WTC11 (cell line): ENCODE data around the gene STIP1. TPM values are rescaled to one million over a fixed set of nuclear protein-coding genes. Genes with fewer than 3 reads are reported as not detected.

ENCODE experiments used
- ATAC-seq: fragments of 200-7000 bp; cut with Tn5 transposase; 2 replicates; pipeline ENCODE4 v1.10.0; 2021; ENCODE audit warnings: mild to moderate bottlenecking, moderate library complexity
- CTCF ChIA-PET: fragments of 300-600 bp; sonication (Branson Sonifier 250); formaldehyde crosslinking; loops from one replicate; lab custom pipeline; 2021; ENCODE audit warnings: antibody characterized with exemption; lab: Charles Lee
- POLR2A ChIA-PET: fragments of 350-600 bp; sonication (Branson Sonifier 250); formaldehyde crosslinking; loops from one replicate; lab custom pipeline; 2021; ENCODE audit warnings: antibody characterized with exemption; lab: Charles Lee
- DNase-seq: peaks from one replicate; pipeline ENCODE4 v3.0.0; 2021; ENCODE audit warnings: low spot score
- H3K27ac Mint-ChIP-seq: 2 replicates; pipeline ENCODE4 v1.8.0; 2021; ENCODE audit warnings: mixed read lengths
- H3K27me3 Mint-ChIP-seq: 2 replicates; pipeline ENCODE4 v1.8.0; 2021; ENCODE audit warnings: low read depth, mild to moderate bottlenecking, moderate library complexity, mixed read lengths
- H3K36me3 Mint-ChIP-seq: 2 replicates; pipeline ENCODE4 v1.8.0; 2021; ENCODE audit warnings: mixed read lengths
- H3K4me1 Mint-ChIP-seq: 2 replicates; pipeline ENCODE4 v1.8.0; 2022; ENCODE audit warnings: mixed read lengths
- H3K4me3 Mint-ChIP-seq: 2 replicates; pipeline ENCODE4 v1.8.0; 2021; ENCODE audit warnings: mild to moderate bottlenecking, moderate library complexity, mixed read lengths
- H3K9me3 Mint-ChIP-seq: 2 replicates; pipeline ENCODE4 v1.8.0; 2021; ENCODE audit warnings: mixed read lengths
- ATF1 ChIP-seq: sonication (generic); formaldehyde crosslinking; IDR thresholded peaks from 2 replicates; pipeline ENCODE4 v1.8.1; 2023; ENCODE audit warnings: mild to moderate bottlenecking, moderate library complexity, missing genetic modification reagents
- ATF6 ChIP-seq: sonication (generic); formaldehyde crosslinking; IDR thresholded peaks from 2 replicates; pipeline ENCODE4 v1.8.1; 2023; ENCODE audit warnings: mild to moderate bottlenecking, missing genetic modification reagents
- CDX4 ChIP-seq: fragments of 250-450 bp; sonication (Bioruptor Pico); IDR thresholded peaks from 2 replicates; pipeline ENCODE4 v1.9.0; 2021; ENCODE audit warnings: moderate library complexity, mild to moderate bottlenecking, inconsistent platforms, borderline replicate concordance
- CREB1 ChIP-seq: sonication (generic); formaldehyde crosslinking; IDR thresholded peaks from 2 replicates; pipeline ENCODE4 v1.8.0; 2023; ENCODE audit warnings: mild to moderate bottlenecking, missing genetic modification reagents
- CTCF ChIP-seq: fragments of 200-600 bp; IDR thresholded peaks from 2 replicates; pipeline ENCODE4 v1.8.0; 2022; ENCODE audit warnings: antibody characterized with exemption
- ELF4 ChIP-seq: sonication (generic); formaldehyde crosslinking; IDR thresholded peaks from 2 replicates; pipeline ENCODE4 v1.8.1; 2022; ENCODE audit warnings: low read depth, mild to moderate bottlenecking, moderate library complexity, missing genetic modification reagents
- IRF1 ChIP-seq: sonication (generic); formaldehyde crosslinking; IDR thresholded peaks from 2 replicates; pipeline ENCODE4 v1.8.0; 2023; ENCODE audit warnings: missing genetic modification reagents
- JAZF1 ChIP-seq: fragments of 250-450 bp; sonication (Bioruptor Pico); IDR thresholded peaks from 2 replicates; pipeline ENCODE4 v1.9.0; 2021; ENCODE audit warnings: moderate library complexity, mild to moderate bottlenecking, inconsistent platforms
- JUN ChIP-seq: sonication (generic); formaldehyde crosslinking; IDR thresholded peaks from 2 replicates; pipeline ENCODE4 v1.8.0; 2023; ENCODE audit warnings: mild to moderate bottlenecking, missing genetic modification reagents
- PRDM15 ChIP-seq: sonication (generic); formaldehyde crosslinking; IDR thresholded peaks from 2 replicates; pipeline ENCODE4 v1.8.0; 2022; ENCODE audit warnings: missing genetic modification reagents
- RORB ChIP-seq: fragments of 250-450 bp; sonication (Bioruptor Pico); IDR thresholded peaks from 2 replicates; pipeline ENCODE4 v1.9.0; 2021; ENCODE audit warnings: mild to moderate bottlenecking
- SMAD4 ChIP-seq: sonication (generic); formaldehyde crosslinking; IDR thresholded peaks from 2 replicates; pipeline ENCODE4 v1.8.0; 2022; ENCODE audit warnings: mild to moderate bottlenecking, missing genetic modification reagents
- STAT6 ChIP-seq: sonication (generic); formaldehyde crosslinking; conservative IDR thresholded peaks from 2 replicates; pipeline ENCODE4 v1.8.1; 2023; ENCODE audit warnings: mild to moderate bottlenecking, low read depth, missing genetic modification reagents, moderate library complexity
- ZBTB21 ChIP-seq: sonication (generic); formaldehyde crosslinking; IDR thresholded peaks from 2 replicates; pipeline ENCODE4 v1.8.1; 2023; ENCODE audit warnings: mild to moderate bottlenecking, missing genetic modification reagents, borderline replicate concordance
- ZNF317 ChIP-seq: sonication (generic); formaldehyde crosslinking; IDR thresholded peaks from 2 replicates; pipeline ENCODE4 v1.8.1; 2023; ENCODE audit warnings: low read depth, mild to moderate bottlenecking, moderate library complexity, missing genetic modification reagents, borderline replicate concordance
- total RNA-seq: library from RNA; stranded (reverse); gene quantifications from 3 replicates; pipeline ENCODE4 v1.2.3, GENCODE V29; 2021

STIP1 gene
- total RNA-seq, 1 experiment from 2014 or later, result 296 TPM

GRCh38 chr11:64138398-64138797 is 47.6 kb upstream of the STIP1 start:
- Mint-ChIP-seq H3K4me3 (no peak overlapping the region), H3K9me3 (no peaks in the 10 kb centered on the region), H3K27me3 (peaks cover 54% of the 10 kb centered on the region), H3K36me3 (no peaks in the 10 kb centered on the region), H3K27ac (no peak overlapping the region), H3K4me1 (no peaks in the 10 kb centered on the region)
- ChIA-PET POLR2A (interaction anchor here (0.7 kb wide), 1 partner anchor 9 kb away, joined by 3 read pairs; no protein-coding TSS in a partner anchor), CTCF (interaction anchor here (0.6 to 2.1 kb wide), 5 partner anchors 10 to 203 kb away, joined by 3 to 7 read pairs (median 5); no protein-coding TSS in a partner anchor)
- ATAC-seq, result no peak
- DNase-seq, result no peak
- TF ChIP-seq CREB1 (CRISPR knock-in tag) (no peak), PRDM15 (no peak), ATF6 (no peak), CTCF (no peak), CDX4 (CRISPR knock-in tag) (no peak), ZBTB21 (CRISPR knock-in tag) (no peak), JUN (CRISPR knock-in tag) (no peak), ATF1 (CRISPR knock-in tag) (no peak), RORB (CRISPR knock-in tag) (no peak), STAT6 (no peak), ZNF317 (CRISPR knock-in tag) (no peak), ELF4 (CRISPR knock-in tag) (no peak), JAZF1 (CRISPR knock-in tag) (no peak), IRF1 (no peak), SMAD4 (CRISPR knock-in tag) (no peak)
